ENCODE data around the gene PDE8B. TPM values are rescaled to one million over a fixed set of nuclear protein-coding genes. Genes with fewer than 3 reads are reported as not detected.
A peak's percentile ranks its signal among the peaks of the same experiment; 100 is the strongest.

Gene PDE8B
- total and polyA plus RNA-seq, 2 experiments from 2014 or later: 0.45 to 0.91 TPM

GRCh38 chr5:77343165-77343564 lies 132.7 kb downstream of the PDE8B start (continued):
- TF ChIP-seq CTCF (conservative IDR thresholded peaks at IDR 0.05; ENCODE audit: low read depth in 2 of 2): no peak
- no peak for TF ChIP-seq POLR2AphosphoS5 (IDR thresholded peaks at IDR 0.05; ENCODE audit: low read depth)
- TF ChIP-seq JUNB (IDR thresholded peaks at IDR 0.05; ENCODE audit: unreplicated experiment): no peak
- no peak for TF ChIP-seq CREB1 (CRISPR knock-in tag; IDR thresholded peaks at IDR 0.05; ENCODE audit: low read depth)
- no peak for TF ChIP-seq EZH2phosphoT487 (IDR thresholded peaks at IDR 0.05; ENCODE audit: unreplicated experiment)
- no peak for TF ChIP-seq NANOG (IDR thresholded peaks at IDR 0.05; ENCODE audit: borderline replicate concordance)
- no peak for TF ChIP-seq REST (IDR thresholded peaks at IDR 0.05; ENCODE audit: unreplicated experiment)
- no peak for TF ChIP-seq STAT1 (IDR thresholded peaks at IDR 0.05; ENCODE audit: unreplicated experiment)

GRCh38 chr5:77347435-77348098 lies 137.1 kb downstream of the PDE8B start:
- Histone ChIP-seq H3K4me2 (no peak overlapping the region), H3F3A (replicated peaks; ENCODE audit: low read depth) (no peaks in the 10 kb centered on the region), H3K27ac (ENCODE audit: low read depth) (no peak overlapping the region), H3K4me3 (no peak overlapping the region), H4K20me1 (replicated peaks; ENCODE audit: insufficient read depth) (no peaks in the 10 kb centered on the region), H2AFZ (no peak overlapping the region), H3K79me2 (replicated peaks; ENCODE audit: insufficient read depth) (no peaks in the 10 kb centered on the region), H3K4me1 (ENCODE audit: insufficient read depth) (no peaks in the 10 kb centered on the region), H3K9me2 (ENCODE audit: insufficient read depth) (no peaks in the 10 kb centered on the region), H3K36me3 (ENCODE audit: insufficient read depth) (no peaks in the 10 kb centered on the region), H3K27me3 (ENCODE audit: insufficient read depth) (no peaks in the 10 kb centered on the region)
- Mint-ChIP-seq H3K4me3 (no peak overlapping the region), H3K4me1 (peaks cover 13% of the 10 kb centered on the region), H3K27ac (no peak overlapping the region), H3K36me3 (ENCODE audit: low read depth) (no peaks in the 10 kb centered on the region), H3K27me3 (ENCODE audit: insufficient read depth, low read depth, poor library complexity) (peaks cover 3% of the 10 kb centered on the region), H3K9me3 (no peaks in the 10 kb centered on the region)
- no peak for DNase-seq (ENCODE audit: low spot score)
- peak; percentile 89 for ATAC-seq
- no peak for TF ChIP-seq CREB1 (CRISPR knock-in tag; IDR thresholded peaks at IDR 0.05; ENCODE audit: low read depth)
- TF ChIP-seq ZNF114 (CRISPR knock-in tag; IDR thresholded peaks at IDR 0.05): no peak

Measured in GM23338 (cell line).